Aorta (tissue), 5 donors: ENCODE results near the gene TSHZ2. TPM values are rescaled to one million over a fixed set of nuclear protein-coding genes. Genes with fewer than 3 reads are reported as not detected.

Experiments used
- ATAC-seq: fragments of 200-7000 bp; cut with Tn5 transposase; one replicate; pipeline ENCODE4 v1.9.1; 2022; ENCODE audit warnings: moderate library complexity; ENCODE audit not compliant: low FRiP score
- DNase-seq, 2 donors: peaks; one replicate each; pipeline ENCODE4 v3.0.0-alpha.2; 2020
- H3K27ac ChIP-seq, 2 donors: one replicate each; pipeline ENCODE4 v1.5.1; 2013; ENCODE audit warnings: low read length in 2 of 2, mild to moderate bottlenecking in 2 of 2, moderate library complexity in 2 of 2, control low read depth in 1 of 2, inconsistent platforms in 1 of 2, low read depth in 1 of 2
- H3K27me3 ChIP-seq, 2 donors: one replicate each; pipeline ENCODE4 v1.6.1; 2013; ENCODE audit warnings: control low read depth in 1 of 2, low read length in 1 of 2, mild to moderate bottlenecking in 1 of 2, moderate library complexity in 1 of 2; ENCODE audit not compliant: insufficient read depth in 2 of 2, control insufficient read depth in 1 of 2
- H3K36me3 ChIP-seq, 2 donors: one replicate each; pipeline ENCODE4 v1.6.1; 2013; ENCODE audit warnings: control low read depth in 1 of 2, low read length in 1 of 2, mild to moderate bottlenecking in 1 of 2; ENCODE audit not compliant: insufficient read depth in 2 of 2, control insufficient read depth in 1 of 2
- H3K4me1 ChIP-seq, 2 donors: one replicate each; pipeline ENCODE4 v1.6.1; 2013; ENCODE audit warnings: low read length in 2 of 2, control low read depth in 1 of 2, mild to moderate bottlenecking in 1 of 2, moderate library complexity in 1 of 2; ENCODE audit not compliant: insufficient read depth in 2 of 2, control insufficient read depth in 1 of 2
- H3K4me3 ChIP-seq, 2 donors: one replicate each; pipeline ENCODE4 v1.5.1; 2013; ENCODE audit warnings: low read length in 2 of 2, control low read depth in 1 of 2, mild to moderate bottlenecking in 1 of 2
- H3K9me3 ChIP-seq: one replicate; pipeline ENCODE4 v1.6.1; 2013; ENCODE audit warnings: mild to moderate bottlenecking, low read length; ENCODE audit not compliant: control insufficient read depth
- WGBS, 2 donors: extraction: QIAGEN DNeasy Blood & Tissue Kit; methylation state at CpG; one replicate each; pipeline ENCODE4 v1.1.7; 2013; 5-methylcytosine and 5-hydroxymethylcytosine counted together
- intact Hi-C, 2 donors: fragments of 100-400 bp; cut with DNase I; formaldehyde crosslinking; loops; one replicate each; pipeline versions ENCODE4 v1.14.2 to v1.15.0; 2022
- polyA plus RNA-seq, 2 donors: library from polyadenylated mRNA; stranded (reverse); fragments of 200-250 nt; gene quantifications; one replicate each; pipeline ENCODE4 v1.2.3, GENCODE V29; 2013
- total RNA-seq, 2 donors: library from RNA; stranded (reverse); fragmentation: NEBNext Ultra II Directional; extraction: Animal tissue kit (Norgen Biotek cat#: 25700); gene quantifications; one replicate each; pipeline ENCODE4 v1.2.1, GENCODE V29; 2021
- donor health status: healthy with polysubstance abuse.
- donor health status: Bipolar disorder and iron deficiency.
- donor health status: DM: no; HTN: no; CAD: no.
- donor health status: DM: no; HTN: no; CAD: no.
- donor health status: DM: yes; HTN: yes; CAD: no.

Gene TSHZ2
- total and polyA plus RNA-seq, 4 donors = 0.08 to 95.4 (median 13.3) TPM

DNA sequence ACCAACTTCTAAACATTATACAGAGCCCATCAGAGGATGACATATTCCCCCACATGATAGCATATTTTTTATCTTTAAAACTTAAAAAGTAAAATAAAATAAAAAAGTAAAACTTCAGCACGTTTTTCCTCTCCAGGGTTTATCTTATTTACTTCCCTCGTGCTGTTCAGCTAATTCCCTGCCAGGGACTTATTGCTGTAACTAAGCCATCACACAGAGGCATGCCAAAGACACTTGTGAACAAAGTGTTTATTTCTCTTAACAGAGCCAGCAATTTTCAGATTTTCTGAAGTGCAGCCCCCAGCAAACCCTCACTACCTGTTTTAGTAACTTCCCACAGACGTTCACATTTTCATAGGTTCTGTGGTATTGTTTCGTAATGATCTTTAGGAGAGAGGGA, 327.7 kb downstream of the TSHZ2 start:
- no peak overlapping the region for H3K4me3 ChIP-seq
- no peak for ATAC-seq
- WGBS, 2 donors = 30 to 35% methylated on average over 4 of the region's 4 CpGs
- H3K4me1 ChIP-seq = no peaks in the 10 kb centered on the region
- no peaks in the 10 kb centered on the region for H3K27me3 ChIP-seq
- no peak overlapping the region for H3K27ac ChIP-seq
- DNase-seq = no peak
- H3K36me3 ChIP-seq = no peaks in the 10 kb centered on the region
- intact Hi-C loops = no loop called here
- H3K9me3 ChIP-seq = no peaks in the 10 kb centered on the region

GRCh38 chr20:53301869-53302268, 329.7 kb downstream of the TSHZ2 start:
- Histone ChIP-seq H3K4me1 (no peaks in the 10 kb centered on the region), H3K27me3 (no peaks in the 10 kb centered on the region), H3K27ac (no peak overlapping the region), H3K9me3 (peaks cover under 1% of the 10 kb centered on the region), H3K4me3 (no peak overlapping the region), H3K36me3 (no peaks in the 10 kb centered on the region)
- ATAC-seq = no peak
- no peak for DNase-seq
- intact Hi-C loops = no loop called here
- 93 to 96% methylated on average over 13 of the region's 13 CpGs for WGBS, 2 donors

GRCh38 chr20:53302695-53303412, 330.7 kb downstream of the TSHZ2 start:
- Histone ChIP-seq H3K9me3 (peaks cover 2% of the 10 kb centered on the region), H3K27ac (no peak overlapping the region), H3K4me3 (no peak overlapping the region), H3K27me3 (no peaks in the 10 kb centered on the region), H3K36me3 (no peaks in the 10 kb centered on the region), H3K4me1 (no peaks in the 10 kb centered on the region)
- no peak for DNase-seq
- no peak for ATAC-seq
- intact Hi-C loops = no loop called here
- WGBS, 2 donors = 68 to 74% methylated on average over 8 of the region's 8 CpGs

- Histone ChIP-seq H3K4me1 (no peaks in the 10 kb centered on the region), H3K4me3 (no peak overlapping the region), H3K27ac (no peak overlapping the region), H3K9me3 (peaks cover 2% of the 10 kb centered on the region), H3K27me3 (no peaks in the 10 kb centered on the region), H3K36me3 (no peaks in the 10 kb centered on the region)
- 55 to 62% methylated on average over 4 of the region's 4 CpGs for WGBS, 2 donors
- intact Hi-C loops = no loop called here
- no peak for ATAC-seq
- no peak for DNase-seq
Measured at GRCh38 chr20:53303413-53303760, 331.2 kb downstream of the TSHZ2 start.

- Histone ChIP-seq H3K9me3 (peaks cover 2% of the 10 kb centered on the region), H3K36me3 (no peaks in the 10 kb centered on the region), H3K27ac (no peak overlapping the region), H3K4me1 (no peaks in the 10 kb centered on the region), H3K27me3 (no peaks in the 10 kb centered on the region), H3K4me3 (no peak overlapping the region)
- 90 to 91% methylated on average over 3 of the region's 3 CpGs for WGBS, 2 donors
- intact Hi-C loops = no loop called here
- ATAC-seq (no peak), DNase-seq (no peak)
Measured at GRCh38 chr20:53304146-53304545, 332.0 kb downstream of the TSHZ2 start.

DNA sequence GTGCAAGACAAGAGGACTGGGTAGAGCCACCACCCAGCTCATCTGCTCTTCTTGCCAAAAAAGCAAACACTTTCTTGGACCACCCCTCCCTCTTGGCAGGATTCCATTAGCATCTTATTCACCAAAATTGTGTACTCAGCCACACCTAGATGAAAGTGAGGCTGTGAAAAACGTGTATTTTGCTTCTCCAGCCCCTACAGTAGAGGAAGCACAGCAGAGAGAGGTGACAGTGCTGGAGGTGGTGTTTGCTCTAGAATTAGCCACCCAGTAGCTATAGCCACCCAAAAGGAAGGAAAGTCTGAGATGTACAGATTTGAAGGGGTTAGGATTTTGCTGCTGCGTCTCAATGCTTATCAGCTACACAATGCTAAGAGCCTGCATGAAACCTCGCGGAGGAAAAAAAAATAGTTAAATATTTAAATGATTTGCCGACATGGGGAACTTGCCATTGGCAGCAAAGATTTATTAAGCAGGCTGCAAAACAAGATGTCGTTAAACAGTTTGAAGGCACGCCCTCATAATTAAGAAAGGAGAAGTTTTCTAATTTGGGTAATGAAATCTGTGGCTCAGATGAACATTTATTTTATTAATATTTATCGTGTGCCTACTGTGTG, 334.1 kb downstream of the TSHZ2 start:
- intact Hi-C loops = no loop called here
- H3K9me3 ChIP-seq = peaks cover 4% of the 10 kb centered on the region
- peaks cover 0 to 2% of the 10 kb centered on the region in 2 donors for H3K27me3 ChIP-seq
- 43 to 46% methylated on average over 8 of the region's 8 CpGs for WGBS, 2 donors
- DNase-seq (no peak), ATAC-seq (no peak)
- H3K27ac ChIP-seq = no peak overlapping the region
- H3K4me3 ChIP-seq = no peak overlapping the region
- no peaks in the 10 kb centered on the region for H3K4me1 ChIP-seq
- no peaks in the 10 kb centered on the region for H3K36me3 ChIP-seq

DNA sequence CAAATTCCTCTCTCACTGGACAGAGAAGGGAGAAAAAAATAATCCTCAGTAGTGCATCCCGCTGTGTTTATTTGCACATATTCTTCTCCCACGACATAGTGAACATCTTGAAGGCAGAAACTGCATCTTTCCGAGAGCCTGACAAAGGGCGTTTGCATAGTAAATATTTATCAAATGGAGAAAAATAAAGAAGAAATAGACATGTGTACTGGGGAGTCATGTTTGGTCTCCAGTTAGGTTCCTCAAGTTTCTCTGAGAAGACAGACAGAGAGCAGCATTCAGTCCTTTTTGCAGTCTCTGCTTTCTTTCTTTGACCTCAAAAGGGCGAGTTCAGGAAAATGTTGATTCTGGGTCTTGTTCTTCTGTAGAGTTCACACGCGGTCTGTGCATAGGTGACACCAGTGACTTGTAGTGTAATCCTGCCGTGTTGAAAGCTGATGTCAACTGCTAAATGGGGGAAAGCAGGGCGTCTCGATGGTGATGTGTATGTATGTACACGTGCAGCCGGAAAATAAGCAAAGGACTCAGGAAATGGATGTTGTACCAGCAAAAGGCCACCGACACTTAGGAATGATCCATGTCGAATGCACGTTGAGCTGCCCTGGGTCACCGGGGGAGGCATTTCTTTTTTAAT, 335.9 kb downstream of the TSHZ2 start:
- Histone ChIP-seq H3K4me1 (no peaks in the 10 kb centered on the region), H3K27ac (no peak overlapping the region), H3K4me3 (no peak overlapping the region), H3K9me3 (peaks cover 4% of the 10 kb centered on the region), H3K36me3 (no peaks in the 10 kb centered on the region), H3K27me3 (peaks cover 0 to 2% of the 10 kb centered on the region in 2 donors)
- WGBS, 2 donors = 36 to 54% methylated on average over 16 of the region's 16 CpGs
- ATAC-seq (no peak), DNase-seq (no peak)
- intact Hi-C loops = no loop called here

GRCh38 chr20:53309515-53309914, 337.4 kb downstream of the TSHZ2 start:
- H3K4me1 ChIP-seq = no peaks in the 10 kb centered on the region
- WGBS, 2 donors = 78 to 83% methylated on average over 2 of the region's 2 CpGs
- peaks cover 0 to 2% of the 10 kb centered on the region in 2 donors for H3K27me3 ChIP-seq
- H3K9me3 ChIP-seq = peaks cover 4% of the 10 kb centered on the region
- no peak overlapping the region for H3K27ac ChIP-seq
- H3K36me3 ChIP-seq = no peaks in the 10 kb centered on the region
- H3K4me3 ChIP-seq = no peak overlapping the region
- intact Hi-C loops = no loop called here
- ATAC-seq = no peak
- DNase-seq = no peak

- H3K4me3 ChIP-seq = no peak overlapping the region
- no peaks in the 10 kb centered on the region for H3K36me3 ChIP-seq
- no peaks in the 10 kb centered on the region for H3K4me1 ChIP-seq
- ATAC-seq (no peak), DNase-seq (no peak)
- intact Hi-C loops = no loop called here
- H3K27ac ChIP-seq = no peak overlapping the region
- peaks cover 0 to 2% of the 10 kb centered on the region in 2 donors for H3K27me3 ChIP-seq
- WGBS, 2 donors = 7 to 11% methylated on average over 2 of the region's 2 CpGs
- H3K9me3 ChIP-seq = peaks cover 3% of the 10 kb centered on the region
Measured at GRCh38 chr20:53312957-53313356, 340.8 kb downstream of the TSHZ2 start.
